GM19025 (cell line): ENCODE data around the gene ARHGEF9.
"Not testable (repeated sequence)": the region's sequence is repeated elsewhere in the genome, so short reads cannot be mapped to it uniquely, and the experiment has no call there.

Source experiments
- ATAC-seq: cut with Tn5 transposase; IDR thresholded peaks from one replicate; pipeline ENCODE4 v1.9.1; 2021; ENCODE audit warnings: mild to moderate bottlenecking, low read depth, moderate library complexity; ENCODE audit not compliant: unreplicated experiment

ARHGEF9 gene

DNA sequence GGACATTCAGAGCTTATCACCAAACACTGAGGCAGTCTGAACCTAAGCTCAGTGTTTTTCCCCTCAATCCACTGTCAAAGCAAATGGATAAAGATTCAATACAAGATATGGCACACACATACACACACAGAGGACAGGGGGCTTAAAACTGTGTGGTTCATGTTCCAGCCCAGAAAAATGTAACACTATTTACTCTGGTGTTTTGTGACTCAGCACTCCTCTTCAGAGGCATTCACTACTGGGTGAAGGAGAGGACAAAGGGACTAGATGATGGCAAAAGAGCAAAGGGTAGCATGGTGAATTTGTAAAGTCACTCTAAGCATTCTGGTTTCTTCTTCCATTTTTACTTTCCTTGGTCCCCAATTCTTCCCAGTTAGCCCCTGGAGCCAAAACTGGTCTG lies 120.3 kb downstream of the ARHGEF9 start:
- ATAC-seq = no peak

DNA sequence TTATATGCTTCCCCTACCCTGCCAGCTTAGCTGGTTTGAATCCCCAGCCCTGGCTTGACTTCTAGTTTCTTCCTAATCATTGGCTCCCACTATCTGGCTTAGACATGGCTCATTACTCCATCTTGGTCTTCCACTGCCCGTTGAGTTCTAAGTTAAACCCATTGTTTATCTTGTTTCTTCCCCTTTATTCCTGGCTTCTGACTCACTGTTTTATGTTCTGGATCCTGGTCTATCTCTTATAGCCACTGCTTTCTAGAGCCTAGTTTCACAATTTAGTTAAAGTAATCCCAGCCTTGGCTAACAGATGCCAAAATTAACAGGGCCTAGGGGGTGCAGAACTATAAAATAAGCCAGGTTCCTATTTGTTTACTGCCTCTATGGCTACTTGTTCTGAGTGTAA lies 120.9 kb downstream of the ARHGEF9 start:
- ATAC-seq = no peak

DNA sequence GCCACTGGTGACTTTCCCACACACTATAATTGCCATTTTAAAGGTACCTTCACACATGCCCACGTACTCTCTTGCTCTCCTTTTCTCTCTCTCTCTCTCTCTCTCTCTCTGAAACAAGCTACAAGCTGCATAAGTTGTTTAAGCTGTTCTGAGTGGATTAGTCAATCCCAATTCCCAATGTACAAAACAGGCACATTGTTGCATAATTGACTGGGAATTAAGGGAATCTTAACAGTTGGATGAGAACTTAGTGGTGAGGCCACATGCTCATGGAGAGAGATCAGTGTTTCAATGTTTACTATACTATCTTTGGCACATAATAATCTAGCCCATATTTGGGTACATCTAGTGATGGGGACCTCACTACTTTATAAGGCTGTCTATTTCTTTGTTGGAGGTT lies 123.3 kb downstream of the ARHGEF9 start:
- no peak for ATAC-seq

DNA sequence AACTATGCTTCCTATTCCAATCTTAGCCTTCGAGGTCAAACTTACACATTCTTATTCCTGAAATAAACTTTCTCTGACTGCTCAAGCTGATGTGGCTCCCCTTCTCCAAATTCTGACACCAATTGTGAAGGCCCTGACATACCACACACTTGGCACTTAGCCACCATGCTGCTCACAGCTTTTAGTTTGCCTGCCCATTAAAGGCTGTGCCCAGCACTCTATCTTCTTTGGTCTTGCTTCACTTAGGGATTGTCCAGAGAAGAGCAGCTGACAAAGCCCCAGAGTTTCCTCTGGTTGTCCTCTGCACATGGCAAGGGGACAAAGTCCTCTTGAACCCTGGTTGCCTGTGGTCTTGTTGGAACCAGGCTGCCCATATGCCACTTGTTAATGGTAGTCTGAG lies 126.1 kb downstream of the ARHGEF9 start:
- ATAC-seq = no peak

DNA sequence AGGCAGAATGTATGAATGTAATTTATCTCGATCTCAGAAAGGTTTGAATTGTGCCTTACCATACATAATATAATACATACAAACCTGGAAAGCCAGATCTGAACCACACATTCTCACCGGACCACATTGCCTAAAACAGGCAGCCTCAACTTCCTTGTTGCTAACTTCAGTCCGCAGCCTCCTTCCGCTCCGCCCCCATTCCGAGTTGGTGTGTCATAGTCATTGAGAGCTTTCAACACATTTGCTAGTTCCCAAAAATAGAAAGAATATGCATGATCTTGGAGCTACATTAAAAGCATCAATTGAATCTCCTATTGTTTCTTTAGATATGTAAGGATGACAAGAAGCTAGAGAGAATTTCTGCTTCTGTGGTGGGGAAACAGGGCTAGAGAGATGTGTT lies 127.2 kb downstream of the ARHGEF9 start:
- ATAC-seq = no peak

DNA sequence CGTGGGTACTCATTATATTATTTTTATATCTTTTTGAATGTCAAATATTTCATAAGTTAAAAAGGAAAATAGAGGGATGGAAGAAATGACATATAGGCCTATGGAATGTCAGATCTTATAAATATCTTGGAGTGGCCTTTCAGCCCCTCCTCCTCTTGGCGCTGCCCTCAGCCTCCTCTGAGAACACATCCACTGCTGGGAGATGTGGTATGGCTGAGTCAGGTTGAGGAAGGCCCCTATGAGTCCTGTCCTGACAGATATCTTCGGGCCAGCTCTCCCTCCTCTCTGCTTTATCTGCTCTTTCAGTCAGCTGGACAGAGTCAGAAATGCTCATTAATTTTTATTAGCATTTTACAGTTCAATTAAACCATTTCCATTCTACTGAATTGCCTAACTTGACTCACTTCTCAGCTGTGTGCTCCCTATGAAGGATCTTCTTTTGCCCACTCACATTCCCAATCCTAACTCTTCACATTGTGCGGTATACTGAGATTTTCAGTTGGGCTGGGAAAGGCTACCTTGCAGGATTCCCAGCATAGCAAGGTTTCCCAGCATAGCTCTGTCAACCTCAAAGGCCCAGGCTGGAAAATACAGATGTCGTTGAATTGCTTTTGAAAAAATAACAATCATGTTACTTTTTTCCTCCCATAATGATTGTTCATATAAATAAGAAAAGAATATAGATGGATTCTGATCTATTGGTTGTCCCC lies 128.0 kb downstream of the ARHGEF9 start:
- no peak for ATAC-seq

DNA sequence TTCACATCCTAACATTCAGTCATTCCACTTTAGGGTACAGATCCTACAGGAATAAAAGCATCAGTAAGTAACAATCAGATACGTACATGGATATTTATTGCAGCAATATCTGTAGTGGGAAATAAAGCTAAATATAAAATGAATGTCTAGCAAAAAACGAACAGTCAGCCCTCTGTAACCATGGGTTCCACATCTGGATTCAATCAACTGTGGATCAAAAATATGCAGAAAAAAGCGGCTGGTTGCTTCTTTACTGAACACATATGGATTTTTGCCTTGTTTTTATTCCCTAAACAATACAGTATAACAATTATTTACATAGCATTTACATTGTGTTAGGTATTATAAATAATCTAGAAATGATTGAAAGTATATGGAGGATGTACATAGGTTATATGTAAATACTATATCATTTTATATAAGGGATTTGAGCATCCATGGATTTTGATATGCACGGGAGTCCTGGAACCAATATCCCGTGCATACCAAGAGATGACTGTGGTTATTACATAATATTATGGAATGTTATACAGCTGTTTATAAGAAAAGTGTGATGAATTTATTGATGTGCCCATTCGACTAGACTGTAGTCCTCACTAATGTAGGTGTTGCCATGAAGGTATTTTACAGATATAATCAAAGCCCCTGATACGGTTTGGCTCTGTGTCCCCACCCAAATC lies 132.8 kb downstream of the ARHGEF9 start:
- no peak for ATAC-seq

DNA sequence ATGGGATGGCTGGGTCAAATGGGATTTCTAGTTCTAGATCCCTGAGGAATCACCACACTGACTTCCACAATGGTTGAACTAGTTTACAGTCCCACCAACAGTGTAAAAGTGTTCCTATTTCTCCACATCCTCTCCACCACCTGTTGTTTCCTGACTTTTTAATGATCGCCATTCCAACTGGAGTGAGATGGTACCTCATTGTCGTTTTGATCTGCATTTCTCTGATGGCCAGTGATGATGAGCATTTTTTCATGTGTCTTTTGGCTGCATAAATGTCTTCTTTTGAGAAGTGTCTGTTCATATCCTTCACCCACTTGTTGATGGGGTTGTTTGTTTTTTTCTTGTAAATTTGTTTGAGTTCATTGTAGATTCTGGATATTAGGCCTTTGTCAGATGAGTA lies 139.3 kb downstream of the ARHGEF9 start:
- ATAC-seq = not testable (repeated sequence)

DNA sequence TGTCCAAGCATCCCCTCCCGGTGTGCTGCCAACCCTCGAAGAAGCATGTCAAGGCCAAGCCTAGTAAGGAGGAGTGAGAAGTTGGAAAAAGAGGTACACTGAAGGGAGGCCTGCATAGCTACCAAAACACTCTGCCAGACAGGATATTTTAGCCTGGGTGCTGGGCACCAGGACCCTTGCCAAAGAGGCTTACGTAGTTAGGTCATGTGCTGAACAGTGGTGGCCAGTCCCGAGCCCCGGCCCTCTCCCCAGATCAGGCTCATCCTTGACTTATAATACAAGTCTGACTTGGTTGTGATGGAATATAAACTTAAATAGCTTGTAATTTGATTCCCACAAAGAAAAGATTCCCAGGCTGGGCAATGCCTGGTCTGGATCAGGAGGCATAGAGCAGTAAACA lies 149.3 kb downstream of the ARHGEF9 start:
- ATAC-seq = no peak

DNA sequence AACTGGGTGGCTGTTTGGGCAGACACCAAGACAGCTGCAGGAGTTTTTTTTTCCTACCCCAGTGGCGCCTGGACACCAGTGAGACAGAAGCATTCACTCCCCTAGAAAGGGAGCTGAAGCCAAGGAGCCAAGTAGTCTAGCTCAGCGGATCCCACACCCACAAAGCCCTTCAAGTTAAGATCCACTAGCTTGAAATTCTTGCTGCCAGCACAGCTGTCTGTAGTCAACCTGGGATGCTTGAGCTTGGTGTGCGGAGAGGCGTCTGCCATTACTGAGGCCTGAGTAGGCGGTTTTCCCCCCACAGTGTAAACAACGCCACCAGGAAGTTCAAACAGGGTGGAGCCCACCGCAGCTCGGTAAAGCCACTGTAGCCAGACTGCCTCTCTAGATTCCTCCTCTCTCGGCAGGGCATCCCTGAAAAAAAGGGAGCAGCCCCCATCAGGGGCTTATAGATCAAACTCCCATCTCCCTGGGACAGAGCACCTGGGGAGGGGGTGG lies 171.4 kb downstream of the ARHGEF9 start:
- no peak for ATAC-seq

DNA sequence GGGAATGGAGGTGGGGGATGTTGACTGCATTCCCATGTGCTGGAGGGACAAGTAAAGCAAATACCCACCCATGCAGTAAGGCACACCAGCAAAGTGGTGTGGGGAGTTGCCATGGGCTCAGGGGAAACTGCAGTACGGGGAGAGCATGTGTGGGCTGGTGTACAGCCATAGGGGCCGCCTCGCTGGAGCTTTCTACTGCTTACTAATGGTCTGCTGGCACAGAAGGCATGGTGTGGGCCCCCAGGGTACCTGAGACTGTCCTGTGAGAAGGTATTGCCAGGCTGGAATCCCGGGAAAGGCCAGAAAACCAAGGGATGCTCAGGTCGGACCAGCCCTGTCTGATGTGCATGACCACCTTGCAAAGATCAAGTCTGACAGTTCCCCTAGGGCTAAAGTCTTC lies 199.1 kb downstream of the ARHGEF9 start:
- ATAC-seq = no peak
